ENCODE results near the gene ATG4B. TPM values are rescaled to one million over a fixed set of nuclear protein-coding genes. Genes with fewer than 3 reads are reported as not detected.
A peak's percentile ranks its signal among the peaks of the same experiment; 100 is the strongest.

Gene ATG4B
- total and polyA plus RNA-seq, 9 of the 15 experiments (the other 6 are each of a cell fraction or from before 2014, with no cell fraction given) = 5.9 to 58.8 (median 35.6) TPM

GRCh38 chr2:241702155-241703031, 64.9 kb downstream of the ATG4B start (continued):
- TF ChIP-seq NFIC (IDR thresholded peaks at IDR 0.05) (peak; percentile 61), FIP1L1 (IDR thresholded peaks at IDR 0.05; ENCODE audit: low read depth, low read length, poor library complexity, severe bottlenecking) (peak; percentile 35), OTX1 (CRISPR knock-in tag; IDR thresholded peaks at IDR 0.05) (no peak), HSF4 (CRISPR knock-in tag; IDR thresholded peaks at IDR 0.05; ENCODE audit: borderline replicate concordance) (no peak), U2AF1 (optimal IDR thresholded peaks at IDR 0.05; ENCODE audit: low read depth, low read length) (peak; percentile 35), TEAD4 (IDR thresholded peaks at IDR 0.05; ENCODE audit: low read length) (no peak), TEAD4 (CRISPR knock-in tag; IDR thresholded peaks at IDR 0.05; ENCODE audit: borderline replicate concordance) (no peak), ETS2 (tag; IDR thresholded peaks at IDR 0.05; ENCODE audit: borderline replicate concordance, poor library complexity, severe bottlenecking) (no peak), UBTF (IDR thresholded peaks at IDR 0.05; ENCODE audit: borderline replicate concordance in 1 of 2, low read depth in 2 of 2, low read length in 2 of 2) (no peak), WHSC1 (IDR thresholded peaks at IDR 0.05; ENCODE audit: low read length) (no peak), NRF1 (conservative IDR thresholded peaks at IDR 0.05 in 1 of 2, IDR thresholded peaks at IDR 0.05 in 1 of 2) (peak in 1 of 2 experiments; percentile 34; a peak in 1 of 4 replicates), ZNF561 (CRISPR knock-in tag; conservative IDR thresholded peaks at IDR 0.05) (no peak), RBM25 (IDR thresholded peaks at IDR 0.05; ENCODE audit: low read depth, low read length, severe bottlenecking) (no peak), HLTF (IDR thresholded peaks at IDR 0.05) (no peak), CXXC5 (CRISPR knock-in tag; IDR thresholded peaks at IDR 0.05) (peak; percentile 21), ZNF311 (CRISPR knock-in tag; IDR thresholded peaks at IDR 0.05) (no peak), POLR2G (IDR thresholded peaks at IDR 0.05; ENCODE audit: low read depth, low read length) (peak; percentile 76), THAP12 (CRISPR knock-in tag; IDR thresholded peaks at IDR 0.05) (no peak), KAT2B (IDR thresholded peaks at IDR 0.05; ENCODE audit: low read depth, low read length) (peak; percentile 25)
- TF ChIP-seq, protein P1, sequence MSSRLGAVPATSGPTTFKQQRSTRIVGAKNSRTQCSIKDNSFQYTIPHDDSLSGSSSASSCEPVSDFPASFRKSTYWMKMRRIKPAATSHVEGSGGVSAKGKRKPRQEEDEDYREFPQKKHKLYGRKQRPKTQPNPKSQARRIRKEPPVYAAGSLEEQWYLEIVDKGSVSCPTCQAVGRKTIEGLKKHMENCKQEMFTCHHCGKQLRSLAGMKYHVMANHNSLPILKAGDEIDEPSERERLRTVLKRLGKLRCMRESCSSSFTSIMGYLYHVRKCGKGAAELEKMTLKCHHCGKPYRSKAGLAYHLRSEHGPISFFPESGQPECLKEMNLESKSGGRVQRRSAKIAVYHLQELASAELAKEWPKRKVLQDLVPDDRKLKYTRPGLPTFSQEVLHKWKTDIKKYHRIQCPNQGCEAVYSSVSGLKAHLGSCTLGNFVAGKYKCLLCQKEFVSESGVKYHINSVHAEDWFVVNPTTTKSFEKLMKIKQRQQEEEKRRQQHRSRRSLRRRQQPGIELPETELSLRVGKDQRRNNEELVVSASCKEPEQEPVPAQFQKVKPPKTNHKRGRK (tag; IDR thresholded peaks at IDR 0.05) = no peak
- TF ChIP-seq, protein P2, sequence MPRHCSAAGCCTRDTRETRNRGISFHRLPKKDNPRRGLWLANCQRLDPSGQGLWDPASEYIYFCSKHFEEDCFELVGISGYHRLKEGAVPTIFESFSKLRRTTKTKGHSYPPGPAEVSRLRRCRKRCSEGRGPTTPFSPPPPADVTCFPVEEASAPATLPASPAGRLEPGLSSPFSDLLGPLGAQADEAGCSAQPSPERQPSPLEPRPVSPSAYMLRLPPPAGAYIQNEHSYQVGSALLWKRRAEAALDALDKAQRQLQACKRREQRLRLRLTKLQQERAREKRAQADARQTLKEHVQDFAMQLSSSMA (CRISPR knock-in tag; IDR thresholded peaks at IDR 0.05) = no peak
